HUES48 (cell line): Measurements from ENCODE around the gene ARHGAP22.

Source experiments
- H3K27ac ChIP-seq: one replicate; pipeline ENCODE4 v1.7.0; 2013; ENCODE audit warnings: low read depth, low read length, inconsistent platforms
- H3K27me3 ChIP-seq: 2 replicates; pipeline ENCODE4 v1.6.1; 2013; ENCODE audit warnings: mild to moderate bottlenecking, low read length; ENCODE audit not compliant: control insufficient read depth, insufficient read depth
- H3K36me3 ChIP-seq: 2 replicates; pipeline ENCODE4 v1.6.1; 2013; ENCODE audit warnings: low read length; ENCODE audit not compliant: control insufficient read depth, insufficient read depth
- H3K4me1 ChIP-seq: 2 replicates; pipeline ENCODE4 v1.6.1; 2013; ENCODE audit warnings: mild to moderate bottlenecking, low read length; ENCODE audit not compliant: control insufficient read depth, insufficient read depth
- H3K4me3 ChIP-seq: 2 replicates; pipeline ENCODE4 v1.5.1; 2013; ENCODE audit warnings: mild to moderate bottlenecking, low read depth, low read length
- H3K9ac ChIP-seq: 2 replicates; pipeline ENCODE4 v1.6.1; 2013; ENCODE audit warnings: mild to moderate bottlenecking, low read depth, low read length, moderate library complexity
- H3K9me3 ChIP-seq: 2 replicates; pipeline ENCODE4 v1.6.1; 2013; ENCODE audit warnings: low read length; ENCODE audit not compliant: control insufficient read depth, insufficient read depth

Gene ARHGAP22

GRCh38 chr10:48478980-48479811 lies 125.7 kb downstream of the ARHGAP22 start:
- Histone ChIP-seq H3K4me1 (peaks cover 27% of the 10 kb centered on the region), H3K4me3 (no peak overlapping the region), H3K9me3 (no peaks in the 10 kb centered on the region), H3K27ac (no peak overlapping the region), H3K36me3 (no peaks in the 10 kb centered on the region), H3K27me3 (no peaks in the 10 kb centered on the region), H3K9ac (no peak overlapping the region)

GRCh38 chr10:48478469-48478868 lies 126.4 kb downstream of the ARHGAP22 start:
- no peaks in the 10 kb centered on the region for H3K27me3 ChIP-seq

DNA sequence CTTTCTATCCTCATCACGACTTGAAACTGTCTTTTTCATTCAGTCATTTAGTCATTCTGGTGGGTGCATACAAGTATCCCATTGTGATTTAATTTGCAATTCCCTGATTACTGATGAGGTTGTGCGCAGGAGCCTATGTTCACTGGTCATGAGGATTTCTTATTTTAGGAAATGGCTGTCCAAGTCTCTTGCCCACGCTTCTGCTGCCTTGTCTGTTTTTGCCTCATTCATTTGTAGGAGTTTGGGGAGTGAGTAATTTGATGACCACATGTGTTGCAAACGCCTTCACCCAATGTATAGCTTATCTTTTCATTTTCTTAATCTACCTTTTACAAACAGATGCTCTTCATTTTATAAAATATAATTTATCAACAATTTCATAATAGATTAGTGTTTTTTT lies 127.3 kb downstream of the ARHGAP22 start:
- Histone ChIP-seq H3K9ac (no peak overlapping the region), H3K4me3 (no peak overlapping the region)

More at GRCh38 chr10:48478469-48478868, 126.4 kb downstream of the ARHGAP22 start:
- H3K27ac ChIP-seq: no peak overlapping the region
- no peak overlapping the region for H3K4me3 ChIP-seq
- no peaks in the 10 kb centered on the region for H3K36me3 ChIP-seq
- peaks cover 20% of the 10 kb centered on the region for H3K4me1 ChIP-seq
- no peak overlapping the region for H3K9ac ChIP-seq
- no peaks in the 10 kb centered on the region for H3K9me3 ChIP-seq

DNA sequence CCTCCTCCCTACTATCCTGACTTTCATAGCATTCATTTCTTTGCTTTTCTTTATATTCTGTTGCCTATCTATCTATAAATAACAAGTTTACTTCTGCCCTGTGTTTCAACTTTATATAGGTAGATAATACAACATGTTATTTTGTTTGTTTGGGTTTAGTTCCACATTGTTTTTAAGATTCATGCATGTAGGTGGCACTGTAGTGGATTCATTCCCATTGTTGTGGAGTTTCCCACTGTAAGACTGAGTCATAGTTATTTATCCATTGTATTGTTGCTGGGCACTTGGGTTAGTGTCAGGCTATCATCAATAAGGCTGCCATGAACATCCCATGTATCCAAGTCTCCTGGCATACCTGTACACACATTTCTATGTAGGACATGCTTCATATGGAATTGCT lies 127.7 kb downstream of the ARHGAP22 start:
- no peaks in the 10 kb centered on the region for H3K27me3 ChIP-seq
- no peak overlapping the region for H3K4me3 ChIP-seq
- no peak overlapping the region for H3K9ac ChIP-seq
- peaks cover 16% of the 10 kb centered on the region; the same call in 1 of the 2 replicates for H3K4me1 ChIP-seq
- H3K9me3 ChIP-seq: no peaks in the 10 kb centered on the region
- no peak overlapping the region for H3K27ac ChIP-seq
- no peaks in the 10 kb centered on the region for H3K36me3 ChIP-seq

More for the DNA sequence above, 127.3 kb downstream of the ARHGAP22 start:
- H3K36me3 ChIP-seq: no peaks in the 10 kb centered on the region
- no peaks in the 10 kb centered on the region for H3K27me3 ChIP-seq
- H3K4me1 ChIP-seq: peaks cover 16% of the 10 kb centered on the region; the same call in 1 of the 2 replicates
- H3K9me3 ChIP-seq: no peaks in the 10 kb centered on the region
- no peak overlapping the region for H3K27ac ChIP-seq

DNA sequence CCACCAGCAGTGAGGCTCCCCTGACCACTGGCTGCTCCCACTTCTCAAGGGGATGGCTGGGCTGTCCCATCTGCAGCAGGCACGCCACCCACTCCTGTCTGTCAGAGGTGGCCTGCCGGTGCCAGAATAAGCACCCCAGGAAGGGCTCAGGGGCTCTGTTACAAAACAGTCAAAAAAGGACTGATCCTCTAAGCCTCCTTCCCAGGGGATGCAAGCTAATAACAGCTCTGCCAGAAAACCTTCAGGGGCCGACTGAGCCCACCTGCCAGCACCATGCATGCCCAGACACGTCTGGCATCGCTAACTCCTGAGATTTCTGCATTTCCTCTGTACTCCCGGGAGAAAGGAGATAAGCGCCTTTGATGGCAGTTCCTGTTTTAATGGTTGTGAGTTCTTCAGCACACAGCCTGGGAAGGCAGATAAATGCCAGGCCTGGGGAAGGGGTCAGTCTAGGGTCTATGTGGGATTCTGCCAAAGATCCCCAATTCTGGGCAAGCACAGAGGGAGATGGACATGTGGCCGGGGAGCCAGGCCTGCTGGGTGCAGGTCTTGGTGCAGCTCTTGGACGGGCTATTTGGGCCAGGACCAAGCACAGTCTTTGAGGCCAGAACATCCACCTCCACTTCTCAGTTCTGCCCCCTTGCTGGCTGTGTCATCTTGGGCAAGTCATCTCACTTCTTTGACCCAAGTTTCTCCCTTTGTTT lies 128.4 kb downstream of the ARHGAP22 start:
- H3K4me3 ChIP-seq: no peak overlapping the region
- H3K4me1 ChIP-seq: peaks cover 16% of the 10 kb centered on the region; the same call in 1 of the 2 replicates
- H3K27ac ChIP-seq: no peak overlapping the region
- no peaks in the 10 kb centered on the region for H3K36me3 ChIP-seq
- no peaks in the 10 kb centered on the region for H3K9me3 ChIP-seq
- no peaks in the 10 kb centered on the region for H3K27me3 ChIP-seq
- H3K9ac ChIP-seq: no peak overlapping the region

GRCh38 chr10:48475943-48476278 lies 129.0 kb downstream of the ARHGAP22 start:
- Histone ChIP-seq H3K9me3 (no peaks in the 10 kb centered on the region), H3K36me3 (no peaks in the 10 kb centered on the region), H3K4me1 (peaks cover 16% of the 10 kb centered on the region; the same call in 1 of the 2 replicates), H3K4me3 (no peak overlapping the region), H3K27ac (no peak overlapping the region), H3K9ac (no peak overlapping the region), H3K27me3 (no peaks in the 10 kb centered on the region)

GRCh38 chr10:48474765-48475365 lies 130.0 kb downstream of the ARHGAP22 start:
- Histone ChIP-seq H3K36me3 (no peaks in the 10 kb centered on the region), H3K9ac (no peak overlapping the region), H3K4me3 (no peak overlapping the region), H3K27me3 (no peaks in the 10 kb centered on the region), H3K9me3 (no peaks in the 10 kb centered on the region), H3K27ac (no peak overlapping the region), H3K4me1 (peaks cover 23% of the 10 kb centered on the region; the same call in 1 of the 2 replicates)

DNA sequence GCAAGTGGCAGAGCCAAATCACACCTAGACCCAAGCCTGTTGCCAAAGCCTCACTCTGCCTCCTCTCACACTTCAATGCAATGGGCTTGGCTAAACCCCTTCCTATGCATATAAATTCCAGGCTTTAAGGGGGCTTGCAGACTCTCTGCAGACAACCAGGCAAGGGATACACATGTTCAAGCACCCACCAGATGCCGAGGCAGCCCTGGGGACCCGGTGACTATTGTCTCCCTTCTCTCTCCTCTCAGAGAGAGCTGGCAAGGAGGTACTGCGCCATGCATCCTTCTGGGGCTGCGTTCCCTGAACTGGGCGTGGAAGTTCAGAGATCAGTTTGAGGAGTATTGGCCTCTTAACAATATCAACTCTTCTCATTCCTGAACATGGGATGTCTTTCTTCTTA lies 131.2 kb downstream of the ARHGAP22 start:
- H3K27ac ChIP-seq: no peak overlapping the region
- no peak overlapping the region for H3K4me3 ChIP-seq
- H3K36me3 ChIP-seq: no peaks in the 10 kb centered on the region
- peaks cover 26% of the 10 kb centered on the region; the same call in 1 of the 2 replicates for H3K4me1 ChIP-seq
- H3K9ac ChIP-seq: no peak overlapping the region
- H3K9me3 ChIP-seq: no peaks in the 10 kb centered on the region
- no peaks in the 10 kb centered on the region for H3K27me3 ChIP-seq

- Histone ChIP-seq H3K36me3 (no peaks in the 10 kb centered on the region), H3K9ac (no peak overlapping the region), H3K4me3 (no peak overlapping the region), H3K27me3 (no peaks in the 10 kb centered on the region), H3K9me3 (no peaks in the 10 kb centered on the region), H3K4me1 (peaks cover 25% of the 10 kb centered on the region; the same call in 1 of the 2 replicates), H3K27ac (no peak overlapping the region)
Measured at GRCh38 chr10:48472501-48473069, 132.3 kb downstream of the ARHGAP22 start.

DNA sequence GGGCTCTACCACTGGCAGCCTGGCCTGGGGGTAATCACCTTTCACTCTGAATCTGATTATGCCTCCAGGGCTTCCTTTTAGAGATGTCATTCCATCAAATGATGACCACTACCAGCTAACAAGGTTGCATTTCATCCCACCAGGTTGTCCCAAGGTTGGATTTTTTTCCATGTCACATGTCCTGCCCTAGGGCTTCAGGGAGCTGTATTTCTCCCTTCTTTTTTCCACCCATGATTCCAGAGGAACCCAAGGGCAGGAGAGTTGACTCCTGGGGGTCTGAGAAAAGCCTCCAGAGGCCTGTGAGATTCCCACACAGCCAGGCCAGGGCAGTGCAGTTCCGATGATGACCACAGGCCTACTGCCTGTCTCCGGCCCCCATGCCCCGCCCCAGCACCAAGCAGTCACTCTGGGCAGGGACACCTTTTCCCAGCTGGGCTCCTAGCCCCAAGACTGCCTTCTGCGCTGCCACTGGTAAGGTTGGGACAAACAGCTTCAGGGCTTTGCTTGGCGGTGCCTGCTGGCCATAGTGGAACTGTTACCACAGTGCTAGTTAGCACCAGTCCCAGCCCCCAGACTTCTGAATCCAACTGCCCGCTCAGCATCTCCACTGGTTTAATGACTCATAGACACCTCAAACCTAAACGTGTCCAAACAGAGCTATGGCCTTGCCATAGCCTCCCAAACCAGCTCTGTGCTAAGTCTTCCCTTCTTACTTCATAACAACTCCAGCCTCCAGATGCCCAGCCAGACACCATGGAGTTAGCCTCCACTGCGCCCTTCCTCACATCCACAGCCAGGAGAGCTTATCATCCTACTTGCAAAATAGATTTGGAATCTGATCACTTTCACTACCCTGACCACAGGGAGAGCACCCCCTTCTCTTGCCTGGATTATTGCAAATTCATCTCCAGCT lies 133.7 kb downstream of the ARHGAP22 start:
- Histone ChIP-seq H3K9me3 (no peaks in the 10 kb centered on the region), H3K4me3 (no peak overlapping the region), H3K27me3 (peaks cover 7% of the 10 kb centered on the region), H3K36me3 (no peaks in the 10 kb centered on the region), H3K9ac (no peak overlapping the region), H3K27ac (no peak overlapping the region), H3K4me1 (peaks cover 12% of the 10 kb centered on the region; the same call in 1 of the 2 replicates)
